Transverse colon (tissue), 4 donors: ENCODE results near the gene STYXL1.

Experiments
- CTCF ChIP-seq, 5 experiments: fragments of 200-600 bp in 3 of 5; fragments of 450-650 bp in 2 of 5; sonication (generic) in 3 of 5; IDR thresholded peaks; 1 replicate in 2 of 5; 2 replicates in 3 of 5; pipeline ENCODE4 v1.5.1; 2016 to 2017; ENCODE audit warnings: antibody characterized with exemption in 5 of 5, inconsistent platforms in 3 of 5, mild to moderate bottlenecking in 2 of 5, moderate library complexity in 1 of 5
- EP300 ChIP-seq: sonication (generic); formaldehyde crosslinking; IDR thresholded peaks from one replicate; pipeline ENCODE4 v1.6.1; 2017; ENCODE audit warnings: antibody characterized with exemption, low read depth
- POLR2A ChIP-seq: fragments of 450-650 bp; IDR thresholded peaks from one replicate; pipeline ENCODE4 v1.6.1; 2016; ENCODE audit warnings: antibody characterized with exemption, mild to moderate bottlenecking, moderate library complexity
- POLR2AphosphoS5 ChIP-seq, 3 donors: sonication (generic); formaldehyde crosslinking; IDR thresholded peaks; one replicate each; pipeline ENCODE4 v1.6.1; 2016; ENCODE audit warnings: antibody characterized with exemption in 3 of 3

- TF ChIP-seq CTCF (IDR thresholded peaks at IDR 0.05), result no peak
- no peak for TF ChIP-seq POLR2A
- TF ChIP-seq EP300, result no peak
- TF ChIP-seq POLR2AphosphoS5 (IDR thresholded peaks at IDR 0.05), result no peak
Measured at GRCh38 chr7:75992083-75992755, 55.6 kb downstream of the STYXL1 start.
